ENCODE data around the gene ATRNL1. TPM values are rescaled to one million over a fixed set of nuclear protein-coding genes. Genes with fewer than 3 reads are reported as not detected.
A peak's percentile ranks its signal among the peaks of the same experiment; 100 is the strongest.
"Not testable (repeated sequence)": the region's sequence is repeated elsewhere in the genome, so short reads cannot be mapped to it uniquely, and the experiment has no call there.

The ATRNL1 gene
- total RNA-seq, 1 donor from 2014 or later = 222 TPM

DNA sequence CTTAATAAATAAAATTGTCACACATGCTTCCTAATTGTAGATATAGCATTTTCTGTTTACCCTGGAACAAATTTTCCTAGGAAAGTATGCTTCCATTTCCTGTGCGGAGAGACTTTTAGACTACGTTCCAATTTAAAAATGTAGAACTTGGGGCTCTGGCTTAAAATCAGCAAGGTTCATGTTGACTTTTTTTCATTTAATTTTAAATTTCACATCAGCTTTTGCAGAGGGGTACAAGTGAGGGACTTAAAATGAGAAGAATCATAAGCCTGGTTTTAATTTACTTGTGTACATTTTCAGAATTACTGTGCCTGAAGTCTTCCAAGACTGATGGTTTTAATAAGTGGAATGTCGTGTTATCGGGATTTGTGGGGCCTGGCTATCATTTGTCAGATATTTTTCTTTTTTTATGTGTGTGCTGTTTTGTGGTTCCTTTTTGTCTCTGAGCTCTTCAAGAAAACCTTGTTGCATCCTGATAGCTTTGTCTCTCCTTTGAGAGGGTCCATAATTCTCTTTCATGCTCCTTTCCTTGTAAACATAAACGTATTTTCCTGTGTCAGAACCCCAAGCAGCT is 8.8 kb upstream of the ATRNL1 start:
- no peak for DNase-seq (ENCODE audit: low spot score)

DNA sequence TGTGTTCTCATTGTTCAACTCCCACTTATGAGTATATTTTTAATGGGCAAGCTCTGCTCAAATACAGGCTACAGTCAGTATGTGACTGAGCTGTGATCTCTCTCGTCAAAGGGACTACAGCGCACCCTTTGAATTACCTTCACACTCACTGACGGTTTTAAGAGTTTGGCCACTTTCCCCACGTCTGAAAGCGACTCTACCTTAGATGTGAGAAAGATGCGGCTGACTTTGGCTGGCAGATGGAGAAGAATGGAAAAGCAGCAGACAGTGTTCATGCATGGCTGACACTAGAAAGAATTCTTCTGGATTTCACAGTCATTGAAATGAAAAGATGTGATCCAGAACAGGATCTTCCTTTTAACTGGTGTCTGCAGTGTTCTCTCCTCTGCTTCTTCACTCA is 2.0 kb upstream of the ATRNL1 start:
- peak; percentile 8 for DNase-seq (ENCODE audit: low spot score)

DNA sequence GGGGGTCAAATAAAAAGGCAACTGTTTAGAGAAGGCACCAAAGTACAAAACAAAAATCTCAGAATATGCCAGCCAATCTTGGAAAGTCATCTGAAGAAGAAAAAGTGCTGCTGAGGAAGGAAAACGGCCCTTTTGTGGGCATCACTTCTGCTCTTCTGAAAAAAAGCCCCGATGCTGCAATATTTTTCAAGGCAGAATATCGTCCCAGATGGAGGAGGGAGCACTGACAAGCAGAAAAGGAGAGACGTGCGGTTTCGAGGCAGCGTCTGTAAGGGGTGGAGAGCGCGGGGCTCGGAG is 959 bp upstream of the ATRNL1 start:
- no peak for DNase-seq (ENCODE audit: low spot score)

- DNase-seq (ENCODE audit: low spot score) = peak; percentile 85
These were observed 445 bp upstream of the ATRNL1 start for GRCh38 chr10:115092555-115093285.

DNA sequence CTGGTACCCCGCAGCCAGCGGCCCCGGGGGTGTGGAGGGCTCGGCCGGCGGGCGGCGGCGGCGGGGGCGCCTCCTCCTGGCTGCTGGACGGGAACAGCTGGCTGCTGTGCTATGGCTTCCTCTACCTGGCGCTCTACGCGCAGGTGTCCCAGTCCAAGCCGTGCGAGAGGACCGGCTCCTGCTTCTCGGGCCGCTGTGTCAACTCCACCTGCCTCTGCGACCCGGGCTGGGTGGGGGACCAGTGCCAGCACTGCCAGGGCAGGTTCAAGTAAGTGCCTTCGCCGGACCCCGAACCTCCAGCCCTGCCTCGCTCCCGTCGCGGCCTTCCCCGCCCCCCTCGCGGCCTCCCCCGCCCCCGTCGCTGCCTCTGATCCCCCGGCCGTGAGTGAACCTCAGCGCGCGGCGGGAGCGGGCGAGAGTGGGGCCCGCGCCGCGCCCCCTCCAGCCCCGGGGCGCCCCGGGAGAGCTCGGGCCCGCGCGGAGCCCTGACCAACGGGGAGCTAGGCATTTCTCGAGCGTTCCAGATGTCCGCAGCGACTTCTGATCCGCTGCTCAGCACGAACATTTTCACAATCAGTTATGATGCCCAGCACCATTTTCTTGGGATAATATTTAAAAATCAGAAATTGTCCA is 727 bp downstream of the ATRNL1 start:
- DNase-seq (ENCODE audit: low spot score) = peak; percentile 21

DNA sequence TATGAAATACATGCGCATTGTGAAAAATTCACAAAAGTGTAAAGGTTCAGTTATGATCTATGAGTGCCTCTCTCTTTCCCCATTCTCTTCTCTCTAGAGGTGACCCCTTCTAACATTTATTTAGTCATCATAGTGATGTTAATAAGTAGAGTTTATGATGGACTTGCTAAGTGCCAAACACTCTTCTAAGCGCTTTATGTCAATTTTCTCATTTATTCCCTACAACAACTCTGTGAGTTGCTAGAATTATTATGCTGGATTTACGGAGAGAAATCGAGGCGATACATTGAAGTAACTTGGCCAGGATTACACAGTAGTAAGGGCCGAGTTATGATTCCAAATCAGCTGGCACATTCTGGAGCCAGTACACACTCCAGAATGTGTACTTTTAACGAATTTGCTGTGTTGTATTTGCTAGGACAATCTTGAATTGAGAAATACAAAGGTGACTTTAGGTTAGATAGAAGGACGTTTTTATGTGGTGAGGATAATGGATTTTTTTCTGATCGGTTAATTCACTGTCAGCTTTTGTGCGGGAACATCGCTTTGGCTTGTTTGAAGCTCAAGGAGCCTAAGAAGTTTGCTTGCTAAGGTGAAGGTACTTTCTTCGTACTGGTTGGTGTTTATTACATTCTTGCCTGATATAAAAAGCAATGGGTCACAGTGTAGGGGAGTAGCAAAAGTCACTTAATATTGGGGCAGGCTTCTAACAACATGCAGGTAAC is 1.4 kb downstream of the ATRNL1 start:
- DNase-seq (ENCODE audit: low spot score) = peak; percentile 18

GRCh38 chr10:115095758-115096157 is 2.6 kb downstream of the ATRNL1 start:
- DNase-seq (ENCODE audit: low spot score) = no peak

DNA sequence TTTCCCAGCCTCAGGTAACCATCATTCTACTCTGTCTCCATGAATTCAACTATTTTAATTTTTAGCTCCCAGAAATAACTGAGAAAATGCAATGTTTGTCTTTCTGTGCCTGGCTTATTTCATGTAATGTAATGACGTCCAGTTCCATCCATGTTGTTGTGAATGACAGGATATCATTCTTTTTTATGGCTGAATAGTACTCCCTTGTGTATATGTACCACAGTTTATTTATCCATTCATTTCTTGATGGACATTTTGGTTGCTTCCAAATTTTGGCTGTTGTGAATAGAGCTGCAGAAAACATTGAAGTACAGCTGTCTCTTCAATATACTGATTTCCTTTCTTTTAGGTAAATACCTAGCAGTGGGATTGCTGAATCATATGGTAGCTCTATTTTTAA is 10.5 kb downstream of the ATRNL1 start:
- no peak for DNase-seq (ENCODE audit: low spot score)

DNA sequence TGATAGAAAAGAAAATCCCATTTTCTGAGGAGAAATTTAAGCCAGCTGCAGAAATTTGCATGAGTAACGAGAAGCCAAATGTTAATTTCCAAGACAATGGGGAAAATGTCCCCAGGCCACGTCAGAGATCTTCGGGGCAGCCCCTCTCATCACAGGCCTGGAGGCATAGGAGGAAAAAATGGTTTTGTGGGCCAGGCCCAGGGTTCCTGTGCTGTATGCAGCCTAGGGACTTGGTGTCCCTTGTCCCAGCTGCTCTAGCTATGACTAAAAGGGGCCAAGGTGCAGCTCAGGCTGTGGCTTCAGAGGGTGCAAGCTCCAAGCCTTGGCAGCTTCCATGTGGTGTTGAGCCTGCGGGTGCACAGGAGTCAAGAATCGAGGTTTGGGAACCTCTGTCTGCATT is 12.2 kb downstream of the ATRNL1 start:
- not testable (repeated sequence) for DNase-seq (ENCODE audit: low spot score)

DNA sequence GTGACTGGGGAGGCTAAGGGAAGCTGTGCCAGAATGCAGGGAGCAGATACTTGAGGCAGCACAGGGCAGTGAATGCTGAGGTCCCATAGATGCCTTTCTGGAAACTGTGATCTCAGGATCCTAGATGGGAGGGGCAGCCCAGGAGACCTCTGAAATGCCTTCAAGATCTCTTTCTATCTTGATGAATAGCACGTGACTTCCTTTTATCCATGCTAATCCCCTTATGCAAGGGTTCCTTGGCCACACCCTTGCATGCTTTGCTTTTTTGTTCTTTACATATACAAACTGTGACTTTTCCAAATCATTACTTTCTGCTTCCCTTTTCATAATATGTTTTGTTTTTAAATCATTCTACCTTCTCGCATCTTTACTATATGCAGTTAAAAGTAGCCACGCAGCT is 14.7 kb downstream of the ATRNL1 start:
- peak; percentile 48 for DNase-seq (ENCODE audit: low spot score)

DNA sequence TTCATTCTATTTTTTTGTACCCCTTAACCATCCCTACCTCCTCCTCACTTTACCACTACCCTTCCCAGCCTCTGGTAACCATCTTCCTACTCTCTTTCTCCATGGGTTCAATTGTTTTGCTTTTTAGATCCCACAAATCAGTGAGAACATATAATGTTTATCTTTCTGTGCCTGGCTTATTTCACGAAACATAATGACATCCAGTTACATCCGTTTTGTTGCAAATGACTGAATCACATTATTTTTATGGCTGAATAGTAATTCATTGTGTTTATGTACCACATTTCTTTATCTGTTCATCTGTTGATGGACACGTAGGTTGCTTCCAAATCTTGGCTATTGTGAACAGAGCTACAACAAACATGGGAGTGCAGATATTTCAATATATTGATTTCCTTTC is 24.1 kb downstream of the ATRNL1 start:
- DNase-seq (ENCODE audit: low spot score) = no peak

DNA sequence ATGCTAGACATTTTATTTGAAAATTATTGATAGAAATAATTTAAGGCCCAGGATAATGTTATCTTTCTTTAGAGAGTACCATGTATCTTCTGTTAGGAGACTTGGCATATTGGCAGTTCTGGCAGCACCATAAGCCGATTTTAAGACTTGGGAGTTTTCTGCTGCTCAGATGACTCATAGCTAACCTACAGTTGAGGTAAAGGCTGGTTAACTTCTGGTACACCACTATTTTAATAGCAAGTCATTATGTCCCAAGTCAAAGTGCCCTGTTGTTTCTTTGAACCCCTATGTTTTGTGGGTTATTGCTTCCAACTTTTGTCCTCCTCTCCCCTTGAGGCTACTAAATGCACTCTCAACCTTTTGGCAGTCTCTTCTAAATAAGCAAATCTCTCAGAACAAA is 25.2 kb downstream of the ATRNL1 start:
- DNase-seq (ENCODE audit: low spot score) = peak; percentile 5

DNA sequence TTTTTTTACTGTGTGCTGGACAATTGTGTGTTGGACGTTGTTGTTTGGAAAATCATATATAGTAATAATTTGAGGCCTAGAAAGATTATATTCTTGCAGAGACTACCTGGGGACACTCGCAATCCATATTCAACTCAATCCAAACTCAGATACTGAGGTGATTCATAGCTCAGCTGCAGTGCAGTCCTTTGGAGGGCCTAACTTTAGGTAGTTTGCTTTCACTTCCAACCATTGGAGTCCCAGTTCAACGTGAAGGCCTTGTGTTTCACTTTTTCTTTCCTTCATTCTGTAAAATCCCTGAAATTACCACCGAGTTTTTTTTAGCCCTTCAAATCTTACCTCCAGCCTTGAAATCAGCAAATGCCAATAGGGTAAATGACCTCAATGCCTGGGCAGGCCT is 32.3 kb downstream of the ATRNL1 start:
- DNase-seq (ENCODE audit: low spot score) = no peak

- DNase-seq (ENCODE audit: low spot score) = peak; percentile 57
These were observed 36.6 kb downstream of the ATRNL1 start for GRCh38 chr10:115129752-115130151.

DNA sequence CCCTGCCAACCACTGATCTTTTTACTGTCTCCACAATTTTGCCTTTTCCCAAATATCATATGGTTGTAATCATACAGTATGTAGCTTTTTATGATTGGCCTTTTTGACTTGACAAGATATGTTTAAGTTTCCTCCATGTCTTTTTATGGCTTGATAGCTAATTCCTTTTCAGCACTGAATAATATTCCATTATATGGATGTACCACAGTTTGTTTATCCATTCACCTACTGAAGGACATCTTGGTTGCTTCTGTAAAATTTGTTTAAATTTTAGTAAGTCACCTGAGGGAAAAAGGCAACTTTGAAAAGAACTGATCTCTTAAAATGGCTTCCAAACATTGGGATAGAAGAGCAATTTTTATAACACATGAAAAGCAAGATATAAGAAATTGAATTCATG is 43.5 kb downstream of the ATRNL1 start:
- no peak for DNase-seq (ENCODE audit: low spot score)

DNA sequence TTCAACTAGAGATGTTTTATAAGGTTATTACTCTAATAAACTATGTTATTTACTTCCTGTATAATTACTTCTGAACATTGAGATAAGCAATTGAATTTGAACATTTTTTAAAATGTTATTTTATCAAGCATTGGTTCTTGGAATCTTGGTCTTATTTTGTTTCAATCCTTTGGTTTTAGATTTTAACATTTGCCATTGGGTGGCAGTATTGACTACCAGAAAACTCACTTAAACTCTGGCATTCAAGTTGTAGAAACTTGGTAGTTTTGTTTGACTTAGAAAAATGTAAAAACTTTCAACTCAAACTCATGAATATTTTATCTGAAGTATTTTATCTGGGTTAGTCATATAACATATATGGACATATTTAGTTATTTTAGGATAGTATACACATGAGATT is 48.1 kb downstream of the ATRNL1 start:
- peak; percentile 26 for DNase-seq (ENCODE audit: low spot score)

DNA sequence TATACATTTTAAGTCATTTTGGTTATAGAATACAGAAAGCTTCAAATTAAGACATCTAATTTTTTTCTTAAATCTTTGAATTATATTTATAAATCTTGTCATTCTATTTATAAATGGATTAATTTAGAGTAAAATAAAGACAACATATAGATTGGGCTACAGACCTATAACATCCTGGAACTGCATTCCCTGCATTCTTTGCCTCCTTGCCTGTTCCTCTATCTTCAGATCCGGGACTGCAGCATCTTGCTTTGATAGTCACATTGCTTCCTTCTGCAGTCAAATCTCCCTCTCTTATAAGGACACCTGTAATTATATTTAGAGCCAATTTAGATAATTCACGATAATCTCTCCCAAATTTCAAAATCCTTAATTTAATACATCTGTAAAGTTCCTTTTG is 64.2 kb downstream of the ATRNL1 start:
- DNase-seq (ENCODE audit: low spot score) = no peak

GRCh38 chr10:115163129-115163528 is 70.0 kb downstream of the ATRNL1 start:
- no peak for DNase-seq (ENCODE audit: low spot score)

DNA sequence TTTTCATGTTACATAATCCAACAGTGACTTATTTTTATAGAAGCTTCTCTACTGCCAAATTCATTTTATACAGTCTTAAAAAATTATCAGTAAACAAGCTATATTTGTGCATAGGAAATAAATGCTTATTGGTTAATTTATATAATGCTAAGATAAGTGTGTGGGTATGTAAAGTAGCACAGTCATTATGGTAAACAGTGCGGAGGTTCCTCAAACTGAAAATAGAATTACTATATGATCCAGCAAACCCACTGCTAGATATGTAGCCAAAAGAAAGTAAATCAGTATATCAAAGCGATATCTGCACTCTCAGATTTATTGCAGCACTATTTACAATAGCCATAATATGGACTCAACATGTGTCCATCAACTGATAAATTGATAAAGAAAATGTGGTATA is 71.1 kb downstream of the ATRNL1 start:
- no peak for DNase-seq (ENCODE audit: low spot score)

GRCh38 chr10:115167751-115168150 is 74.6 kb downstream of the ATRNL1 start:
- DNase-seq (ENCODE audit: low spot score) = no peak

DNA sequence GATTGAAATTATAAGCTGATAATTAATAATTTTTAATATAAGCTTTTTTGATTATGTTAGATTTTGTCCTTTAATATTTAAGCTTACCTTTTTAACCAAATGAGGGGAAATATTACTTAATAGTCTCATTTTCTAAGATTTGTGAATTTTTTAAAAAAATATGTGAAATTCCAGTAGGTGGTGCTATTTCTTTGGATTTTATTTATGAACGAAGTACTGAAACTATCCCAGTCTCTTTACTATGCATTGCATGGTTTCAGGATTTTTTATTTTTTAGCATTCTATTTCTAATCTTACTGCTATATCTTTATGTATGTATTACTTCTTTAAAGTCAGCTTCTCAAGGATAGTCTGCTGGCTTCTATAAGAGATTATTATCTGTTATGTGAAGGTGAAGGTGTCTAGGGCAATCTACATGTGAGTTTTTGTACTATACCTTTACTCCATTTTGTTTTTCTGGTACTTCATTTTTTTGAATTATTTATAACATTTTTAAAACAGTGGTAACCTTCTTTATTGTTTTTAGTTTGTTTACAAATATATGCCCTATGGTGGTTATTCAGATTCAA is 78.3 kb downstream of the ATRNL1 start:
- DNase-seq (ENCODE audit: low spot score) = peak; percentile 4

DNA sequence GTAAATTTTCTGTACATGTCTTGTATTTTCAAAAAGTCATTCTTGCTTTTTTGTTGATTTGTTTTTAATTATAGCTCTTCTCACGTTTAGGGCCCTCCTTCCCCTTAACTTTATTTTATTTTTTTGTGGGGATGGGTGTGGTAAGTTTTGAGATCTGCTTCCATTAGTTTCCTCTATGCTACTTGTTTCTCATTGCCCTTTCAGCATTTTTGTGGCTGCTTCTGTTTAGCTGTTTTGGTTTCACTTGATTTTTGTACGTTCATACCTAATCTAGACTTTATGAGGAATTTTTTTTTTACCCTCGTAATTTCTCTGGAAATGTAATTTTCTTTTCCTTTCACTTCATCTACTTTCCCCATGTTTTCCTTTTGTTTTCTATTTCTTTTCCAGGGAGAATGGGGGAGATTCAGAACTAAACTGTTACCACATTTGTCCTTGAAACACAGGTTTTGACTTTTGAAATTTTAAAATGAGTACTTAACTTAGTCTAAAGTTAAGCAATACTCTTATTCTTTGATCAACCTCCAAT is 80.8 kb downstream of the ATRNL1 start:
- DNase-seq (ENCODE audit: low spot score) = no peak

Measured in umbilical cord (tissue), 2 donors.